ENCODE measurements around the gene ME3. TPM values are rescaled to one million over a fixed set of nuclear protein-coding genes. Genes with fewer than 3 reads are reported as not detected.

The ME3 gene
- total RNA-seq, 1 experiment from 2014 or later = 0.30 TPM

DNA sequence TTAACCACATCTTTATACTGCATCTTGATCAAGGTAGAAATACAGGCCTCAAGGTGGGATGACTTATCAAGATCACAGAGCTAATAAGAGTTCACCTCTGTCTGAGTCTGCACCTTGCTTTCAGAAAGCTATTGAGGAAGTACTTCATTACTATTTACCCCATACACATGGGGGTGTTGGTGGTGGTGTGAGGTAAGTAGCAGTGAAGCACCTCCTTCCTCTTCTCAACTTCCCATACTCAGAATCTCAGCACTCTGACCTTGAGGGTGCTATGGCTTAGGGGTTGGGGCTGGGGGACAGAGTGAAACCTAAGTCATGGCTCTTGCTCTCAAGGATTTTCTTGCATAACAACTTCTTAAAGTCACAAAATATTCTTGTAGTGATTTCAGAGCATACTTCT lies 56.9 kb downstream of the ME3 start:
- CTCF ChIA-PET = no interaction called here
- Histone ChIP-seq H3K27me3 (ENCODE audit: insufficient read depth, low read length) (no peaks in the 10 kb centered on the region), H3K36me3 (ENCODE audit: control insufficient read depth in 1 of 2, insufficient read depth in 2 of 2, low read length in 2 of 2) (no peaks in the 10 kb centered on the region), H2AFZ (ENCODE audit: low read depth, low read length, poor library complexity, severe bottlenecking) (no peak overlapping the region), H3K9ac (ENCODE audit: low read length) (no peak overlapping the region), H3K79me2 (ENCODE audit: insufficient read depth, low read length) (no peaks in the 10 kb centered on the region), H4K20me1 (ENCODE audit: insufficient read depth) (no peaks in the 10 kb centered on the region), H3K4me3 (replicated peaks in 1 of 2; ENCODE audit: low read depth in 1 of 2, low read length in 2 of 2) (no peak overlapping the region), H3K27ac (ENCODE audit: low read depth, low read length) (no peak overlapping the region), H3K9me3 (ENCODE audit: control insufficient read depth in 1 of 2, insufficient read depth in 1 of 2, low read depth in 1 of 2, low read length in 2 of 2) (no peaks in the 10 kb centered on the region), H3K4me2 (ENCODE audit: low read length) (no peak overlapping the region), H3K4me1 (ENCODE audit: control insufficient read depth in 1 of 2, insufficient read depth in 2 of 2, low read length in 2 of 2) (no peaks in the 10 kb centered on the region), H3K9me2 (ENCODE audit: insufficient read depth) (no peaks in the 10 kb centered on the region)
- TF ChIP-seq, protein P1, sequence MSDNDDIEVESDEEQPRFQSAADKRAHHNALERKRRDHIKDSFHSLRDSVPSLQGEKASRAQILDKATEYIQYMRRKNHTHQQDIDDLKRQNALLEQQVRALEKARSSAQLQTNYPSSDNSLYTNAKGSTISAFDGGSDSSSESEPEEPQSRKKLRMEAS (IDR thresholded peaks at IDR 0.05) = no peak
- TF ChIP-seq, protein P2, sequence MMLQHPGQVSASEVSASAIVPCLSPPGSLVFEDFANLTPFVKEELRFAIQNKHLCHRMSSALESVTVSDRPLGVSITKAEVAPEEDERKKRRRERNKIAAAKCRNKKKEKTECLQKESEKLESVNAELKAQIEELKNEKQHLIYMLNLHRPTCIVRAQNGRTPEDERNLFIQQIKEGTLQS (IDR thresholded peaks at IDR 0.05) = no peak
- no peak for TF ChIP-seq JUND (IDR thresholded peaks at IDR 0.05)
- no peak for TF ChIP-seq ELF1 (IDR thresholded peaks at IDR 0.05; ENCODE audit: borderline replicate concordance, low read depth)
- TF ChIP-seq SIN3A (IDR thresholded peaks at IDR 0.05; ENCODE audit: low read depth) = no peak
- no peak for TF ChIP-seq POLR2A (IDR thresholded peaks at IDR 0.05; ENCODE audit: borderline replicate concordance, extremely low read depth, insufficient read depth, insufficient read length)
- TF ChIP-seq ZFX (IDR thresholded peaks at IDR 0.05) = no peak
- no peak for TF ChIP-seq SRF (IDR thresholded peaks at IDR 0.05; ENCODE audit: low read depth)
- TF ChIP-seq, protein P3, sequence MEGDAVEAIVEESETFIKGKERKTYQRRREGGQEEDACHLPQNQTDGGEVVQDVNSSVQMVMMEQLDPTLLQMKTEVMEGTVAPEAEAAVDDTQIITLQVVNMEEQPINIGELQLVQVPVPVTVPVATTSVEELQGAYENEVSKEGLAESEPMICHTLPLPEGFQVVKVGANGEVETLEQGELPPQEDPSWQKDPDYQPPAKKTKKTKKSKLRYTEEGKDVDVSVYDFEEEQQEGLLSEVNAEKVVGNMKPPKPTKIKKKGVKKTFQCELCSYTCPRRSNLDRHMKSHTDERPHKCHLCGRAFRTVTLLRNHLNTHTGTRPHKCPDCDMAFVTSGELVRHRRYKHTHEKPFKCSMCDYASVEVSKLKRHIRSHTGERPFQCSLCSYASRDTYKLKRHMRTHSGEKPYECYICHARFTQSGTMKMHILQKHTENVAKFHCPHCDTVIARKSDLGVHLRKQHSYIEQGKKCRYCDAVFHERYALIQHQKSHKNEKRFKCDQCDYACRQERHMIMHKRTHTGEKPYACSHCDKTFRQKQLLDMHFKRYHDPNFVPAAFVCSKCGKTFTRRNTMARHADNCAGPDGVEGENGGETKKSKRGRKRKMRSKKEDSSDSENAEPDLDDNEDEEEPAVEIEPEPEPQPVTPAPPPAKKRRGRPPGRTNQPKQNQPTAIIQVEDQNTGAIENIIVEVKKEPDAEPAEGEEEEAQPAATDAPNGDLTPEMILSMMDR (IDR thresholded peaks at IDR 0.05 in 2 of 3, conservative IDR thresholded peaks at IDR 0.05 in 1 of 3; ENCODE audit: borderline replicate concordance in 1 of 3, insufficient read depth in 1 of 3, low read depth in 2 of 3, low read length in 2 of 3) = no peak
- TF ChIP-seq SP1 (IDR thresholded peaks at IDR 0.05; ENCODE audit: low read depth) = no peak
- no peak for TF ChIP-seq POLR2AphosphoS5 (IDR thresholded peaks at IDR 0.05; ENCODE audit: low read depth, low read length)
- no peak for TF ChIP-seq RAD21 (IDR thresholded peaks at IDR 0.05; ENCODE audit: low read depth)
- ATAC-seq = no peak
- DNase-seq (ENCODE audit: low read depth, low spot score) = no peak
- POLR2A ChIA-PET = no interaction called here
- intact Hi-C loops (cut with micrococcal nuclease) = no loop called here
- RAD21 ChIA-PET (ENCODE audit: low non-redundant PET in 1 of 2, low total read pairs in 2 of 2, uncharacterized antibody in 2 of 2, unreplicated experiment in 2 of 2) = no interaction called here
- BruUV-seq (replicated peaks) = no TSS peak

Data from HCT116 (cell line).